GM19395 (cell line): ENCODE results near the gene SNTB2.

Experiments used
- ATAC-seq: cut with Tn5 transposase; IDR thresholded peaks from one replicate; pipeline ENCODE4 v1.9.1; 2021; ENCODE audit warnings: mild to moderate bottlenecking, moderate library complexity; ENCODE audit not compliant: unreplicated experiment

SNTB2 gene

DNA sequence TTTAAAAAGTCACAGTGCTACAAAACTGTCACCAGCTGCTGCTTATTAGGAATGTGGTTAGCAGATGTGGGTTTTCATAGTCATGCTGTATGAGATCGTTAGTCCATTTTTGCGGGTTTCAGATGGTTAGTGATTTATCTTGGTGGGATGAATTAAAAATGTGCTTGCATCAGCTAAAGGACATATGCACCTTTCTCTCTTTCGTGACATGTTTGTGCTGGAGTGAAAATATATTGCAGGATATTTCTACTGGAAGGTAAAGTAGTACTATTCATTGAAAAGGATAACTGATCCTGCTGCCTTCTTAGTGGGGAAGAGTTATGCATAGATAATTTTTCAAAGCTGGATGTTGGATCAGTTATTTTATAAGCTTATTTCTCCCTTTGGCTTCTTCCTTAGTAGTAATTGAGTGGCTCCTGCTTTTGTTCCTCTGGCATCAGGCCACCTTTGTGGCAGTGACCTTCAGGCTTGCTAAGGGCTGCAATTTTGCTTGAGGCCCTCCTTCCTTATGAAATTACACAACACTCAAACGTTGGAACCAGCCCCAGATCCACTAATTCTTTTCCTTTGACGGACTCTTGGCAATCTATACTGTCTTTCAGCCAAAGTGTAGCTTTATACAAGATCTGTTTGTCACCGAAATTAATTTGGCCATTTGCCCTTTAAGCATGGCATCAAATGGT is 7.5 kb upstream of the SNTB2 start:
- no peak for ATAC-seq

DNA sequence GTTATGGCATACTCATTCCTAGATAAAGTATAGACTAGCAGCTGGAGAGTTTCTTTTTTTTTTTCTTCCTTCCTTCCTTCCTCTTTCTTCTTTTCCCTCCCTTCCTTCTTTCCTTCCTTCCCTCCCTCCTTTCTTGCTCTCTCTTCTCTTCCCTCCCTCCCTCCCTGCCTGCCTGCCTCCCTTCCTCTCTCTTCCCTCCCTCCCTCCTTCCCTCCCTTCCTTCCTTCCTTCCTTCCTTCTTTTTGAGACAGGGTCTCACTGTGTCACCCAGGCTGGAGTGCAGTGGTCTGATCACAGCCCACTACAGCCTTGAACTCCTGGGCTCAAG is 7.0 kb upstream of the SNTB2 start:
- no peak for ATAC-seq

DNA sequence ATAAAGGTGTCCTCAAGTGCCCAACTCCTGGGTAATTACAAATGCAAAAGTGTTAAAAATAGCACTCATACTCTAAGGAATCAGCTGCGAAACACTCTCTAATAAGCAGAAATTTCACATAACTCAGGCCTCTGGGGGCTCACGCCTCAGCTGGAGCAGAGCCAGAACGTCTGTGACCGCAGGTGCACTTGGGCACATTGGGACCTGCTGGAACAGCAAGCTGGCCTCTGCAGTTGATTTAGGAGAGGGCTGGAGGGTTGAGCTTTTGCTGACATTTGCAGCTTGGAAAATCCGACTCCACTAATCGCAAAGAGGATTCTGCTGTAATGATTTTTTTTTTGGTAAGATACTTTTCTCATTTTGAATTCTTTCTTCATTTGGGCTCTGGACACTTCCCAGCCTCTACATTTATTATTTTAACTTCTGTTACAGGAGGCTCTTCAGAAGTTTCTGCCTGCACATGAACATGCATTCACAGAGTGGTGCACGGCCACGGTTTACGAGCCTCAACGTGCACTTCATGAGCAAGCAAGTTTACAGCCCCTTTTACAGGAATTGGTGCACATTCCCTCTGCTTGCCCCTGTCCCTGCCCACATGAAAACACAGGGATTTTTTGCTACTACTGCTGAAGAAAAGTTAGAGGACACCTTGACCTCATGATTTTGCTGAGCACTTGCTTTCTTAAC is 4.1 kb upstream of the SNTB2 start:
- ATAC-seq: no peak

DNA sequence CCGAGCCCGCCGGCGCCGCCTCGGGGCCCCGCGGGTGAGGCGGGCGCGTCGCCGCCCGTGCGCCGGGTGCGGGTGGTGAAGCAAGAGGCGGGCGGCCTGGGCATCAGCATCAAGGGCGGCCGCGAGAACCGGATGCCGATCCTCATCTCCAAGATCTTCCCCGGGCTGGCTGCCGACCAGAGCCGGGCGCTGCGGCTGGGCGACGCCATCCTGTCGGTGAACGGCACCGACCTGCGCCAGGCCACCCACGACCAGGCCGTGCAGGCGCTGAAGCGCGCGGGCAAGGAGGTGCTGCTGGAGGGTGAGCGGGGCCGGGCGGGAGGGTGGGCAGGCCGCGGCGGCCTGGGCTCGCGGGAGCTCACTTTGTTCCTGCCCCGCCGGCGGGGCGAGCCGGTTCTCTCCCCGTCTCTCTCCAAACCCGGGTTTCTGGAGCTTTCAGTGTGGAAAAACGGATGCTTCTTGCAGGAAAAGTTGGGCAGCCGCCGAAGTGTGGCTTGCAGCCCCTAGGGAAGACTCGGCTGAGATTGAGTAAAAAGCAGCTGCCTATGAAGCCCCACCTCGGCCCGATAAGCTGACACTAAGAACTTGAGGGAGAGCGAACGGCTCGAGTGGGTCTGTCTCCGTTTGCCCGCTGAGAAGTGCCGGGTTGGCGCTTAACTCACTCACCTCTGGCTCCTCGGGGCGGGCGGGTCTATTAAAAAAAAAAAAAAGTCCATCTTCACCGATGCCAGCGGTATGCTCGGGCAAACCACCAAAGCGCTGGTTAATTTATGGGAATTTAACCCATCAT is 677 bp downstream of the SNTB2 start:
- ATAC-seq: peak; percentile 35

DNA sequence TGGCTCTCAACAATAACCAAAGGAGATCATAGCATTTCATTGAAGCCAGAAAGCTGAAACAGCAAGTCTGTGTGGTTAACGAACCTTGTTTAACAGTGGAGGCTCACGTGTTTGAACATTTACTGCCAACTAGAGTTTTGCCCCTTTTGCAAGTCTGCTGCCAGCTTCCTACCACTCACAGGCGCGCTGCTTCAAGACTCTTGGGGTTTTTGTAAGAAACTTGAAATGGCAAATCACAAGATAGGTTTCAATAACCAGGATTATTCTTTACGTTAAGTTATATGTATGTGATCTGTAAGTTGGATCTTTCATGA is 1.2 kb downstream of the SNTB2 start:
- no peak for ATAC-seq

DNA sequence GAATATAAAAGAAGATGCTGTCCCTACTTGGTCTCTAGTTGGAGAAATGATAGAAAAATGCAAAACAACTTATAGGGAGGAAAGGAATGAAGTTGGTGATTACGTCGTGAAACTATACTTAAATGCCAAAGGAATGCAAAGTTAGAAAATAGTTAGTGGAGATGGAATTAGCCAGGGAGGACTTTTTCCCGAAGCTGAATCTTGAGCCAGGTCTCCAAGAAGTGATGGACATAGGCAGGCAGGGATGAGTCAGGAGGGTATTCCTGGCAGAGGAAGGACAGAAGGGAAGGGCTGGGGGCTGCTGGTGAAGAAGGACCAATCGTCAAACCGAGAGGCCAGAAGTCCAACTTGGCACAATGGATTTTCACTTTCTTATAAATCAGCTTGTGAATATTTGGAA is 1.8 kb downstream of the SNTB2 start:
- no peak for ATAC-seq

DNA sequence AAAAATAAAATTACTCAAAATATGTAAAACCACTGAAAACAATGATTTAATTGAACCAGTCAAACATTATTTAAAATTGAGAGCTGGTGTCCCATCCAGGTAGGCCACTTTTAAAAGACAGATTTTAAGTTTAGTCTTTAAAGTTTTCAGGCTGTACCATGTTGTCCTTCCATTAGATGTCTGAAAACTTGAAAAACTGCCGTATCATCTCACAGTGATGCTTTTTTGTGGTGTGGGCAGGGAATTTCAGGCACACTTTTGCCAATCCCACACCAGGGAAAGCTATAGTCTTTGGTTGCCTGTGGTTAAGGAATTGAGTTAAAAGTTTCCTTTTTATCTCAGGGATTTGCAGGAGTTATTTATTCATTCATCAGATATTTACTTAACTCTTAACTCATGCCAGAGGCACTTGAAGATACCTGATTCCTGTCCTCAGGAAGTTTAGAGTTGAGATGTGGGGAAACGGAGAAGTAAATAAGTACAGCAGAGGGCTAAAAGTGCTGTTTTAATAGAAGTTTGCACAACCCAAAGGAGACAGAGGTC is 3.2 kb downstream of the SNTB2 start:
- ATAC-seq: no peak

DNA sequence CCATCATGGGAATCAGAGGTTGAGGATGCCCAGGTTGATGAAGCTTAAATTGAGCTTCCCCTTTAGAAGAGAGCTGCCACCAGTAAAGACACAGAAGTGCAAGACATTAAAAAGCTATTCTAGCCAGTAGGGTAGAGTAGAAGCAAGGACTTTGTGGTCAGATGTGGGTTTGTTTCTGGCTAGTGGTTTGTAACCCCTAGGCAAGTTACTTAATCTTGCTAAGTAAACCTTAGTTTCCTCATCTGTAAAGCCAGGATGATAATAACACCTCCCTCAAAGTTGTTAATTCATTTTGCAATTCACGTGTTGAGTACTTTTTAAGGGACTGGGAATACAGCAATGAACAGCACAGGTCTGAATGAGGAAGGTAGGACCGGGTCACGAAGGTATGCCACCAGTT is 3.6 kb downstream of the SNTB2 start:
- no peak for ATAC-seq

DNA sequence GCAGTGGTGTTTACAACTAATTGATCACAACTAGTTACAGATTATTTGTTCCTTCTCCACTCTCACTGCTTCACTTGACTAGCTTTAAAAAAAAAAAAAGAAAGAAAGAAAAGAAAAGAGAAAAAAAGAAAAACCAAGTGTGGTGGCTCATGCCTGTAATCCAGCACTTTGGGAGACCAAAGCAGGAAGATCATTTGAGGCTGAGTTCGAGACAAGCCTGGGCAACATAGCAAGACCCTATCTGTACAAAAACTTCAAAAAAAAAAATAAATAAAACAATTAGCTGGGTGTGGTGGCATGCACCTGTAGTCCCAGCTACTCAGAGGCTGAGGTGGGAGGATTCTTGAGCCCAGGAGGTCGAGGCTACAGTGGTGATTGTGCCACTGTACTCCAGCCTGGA is 4.2 kb downstream of the SNTB2 start:
- no peak for ATAC-seq

DNA sequence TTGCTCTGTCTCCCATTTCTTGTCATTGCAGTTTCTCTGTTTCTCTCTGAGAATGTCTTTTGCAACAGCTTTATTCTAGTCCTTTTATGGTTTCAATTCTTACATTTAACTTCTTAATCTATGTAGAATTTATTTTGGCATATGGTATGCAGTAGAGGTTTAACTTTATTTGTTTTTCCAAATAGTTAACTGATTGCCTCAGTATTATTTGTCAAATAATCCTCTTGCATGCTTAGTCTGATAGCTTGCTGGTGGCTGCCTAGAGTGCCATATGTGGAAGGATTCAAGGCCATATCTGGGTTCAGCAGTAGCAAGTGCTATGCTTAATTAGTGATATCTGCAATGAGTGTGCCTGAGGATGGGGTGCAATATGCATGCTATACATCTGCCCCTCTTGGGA is 6.9 kb downstream of the SNTB2 start:
- ATAC-seq: no peak

DNA sequence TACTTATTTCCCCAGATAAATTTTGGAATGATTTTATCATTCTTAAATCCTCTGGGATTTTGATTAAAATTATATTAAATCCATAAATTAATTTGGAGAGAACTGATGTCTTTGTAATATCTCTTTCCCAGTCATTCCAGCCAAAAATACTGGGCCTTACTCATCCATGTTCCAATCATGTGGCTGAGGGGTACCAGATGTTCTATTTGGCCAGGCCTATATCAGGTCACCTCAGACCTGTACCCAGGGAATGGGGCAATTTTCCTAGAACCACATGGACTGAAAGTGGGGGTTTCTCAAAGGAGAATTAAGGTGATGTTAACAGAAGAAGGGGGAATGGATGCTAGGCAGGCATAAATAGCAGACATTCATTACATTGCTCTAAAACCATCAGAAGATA is 7.5 kb downstream of the SNTB2 start:
- ATAC-seq: no peak

DNA sequence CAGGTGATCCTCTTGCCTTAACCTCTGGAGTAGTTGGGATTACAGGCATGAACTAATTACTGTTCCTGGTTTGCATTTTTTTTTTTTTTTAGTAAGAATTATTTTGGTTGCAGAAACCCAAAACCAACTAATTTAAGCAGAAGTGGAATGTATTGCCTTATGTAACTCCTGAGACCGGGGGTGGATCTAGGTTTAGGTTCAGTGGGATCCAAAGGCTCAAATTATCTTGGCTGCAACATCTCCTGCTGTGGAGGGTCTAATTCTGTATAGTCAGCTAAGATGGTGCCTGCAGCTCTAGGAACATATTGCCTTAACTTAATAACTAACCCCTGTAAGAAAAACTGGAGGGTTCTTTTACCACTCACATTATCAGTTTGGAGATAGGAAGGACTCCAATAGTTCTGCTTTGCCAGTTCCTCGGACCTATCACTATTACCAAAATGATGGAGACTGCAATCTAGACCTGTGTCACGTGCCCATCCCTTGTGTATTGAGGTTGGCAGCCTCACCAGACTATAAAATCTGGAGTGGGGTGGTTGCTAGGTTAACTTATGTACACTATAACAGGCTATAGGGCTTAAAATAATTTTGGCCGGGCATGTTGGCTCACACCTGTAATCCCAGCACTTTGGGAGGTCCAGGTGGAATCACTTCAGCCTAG is 8.5 kb downstream of the SNTB2 start:
- no peak for ATAC-seq

DNA sequence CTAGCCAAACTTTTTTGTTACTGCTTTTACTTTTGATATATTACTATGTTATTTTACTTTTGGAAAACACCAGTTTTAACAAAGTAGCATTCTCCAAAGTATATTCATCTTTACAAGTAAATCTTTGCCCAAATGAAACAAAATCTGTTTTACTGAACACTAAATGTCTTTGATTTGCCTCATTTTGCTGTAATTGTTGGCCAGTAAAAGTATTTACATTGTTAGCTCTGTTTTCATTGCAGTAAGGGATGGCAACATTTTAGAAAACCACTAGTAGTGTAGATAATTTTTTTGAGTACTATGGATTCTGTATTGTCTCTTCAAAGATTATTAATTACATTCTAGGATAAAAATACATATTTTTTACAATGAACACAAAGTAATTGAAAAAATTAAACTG is 10.6 kb downstream of the SNTB2 start:
- no peak for ATAC-seq

DNA sequence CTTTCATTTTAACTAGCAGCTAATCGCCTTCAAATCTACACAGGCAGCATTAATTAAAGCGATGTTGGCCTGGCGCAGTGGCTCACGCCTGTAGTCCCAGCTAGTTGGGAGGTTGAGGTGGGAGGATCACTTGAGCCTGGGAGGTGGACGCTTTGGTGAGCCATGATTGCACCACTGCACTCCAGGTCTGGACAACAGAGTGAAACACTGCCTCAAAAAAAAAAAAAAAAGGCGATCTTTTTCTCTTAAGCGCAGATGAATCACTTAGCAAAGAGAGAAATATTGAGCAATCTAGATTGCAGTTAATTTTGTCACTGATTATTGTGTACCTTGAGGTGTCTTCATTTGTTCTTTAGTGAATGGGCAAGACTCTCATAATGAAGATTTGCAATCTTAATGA is 12.4 kb downstream of the SNTB2 start:
- no peak for ATAC-seq

DNA sequence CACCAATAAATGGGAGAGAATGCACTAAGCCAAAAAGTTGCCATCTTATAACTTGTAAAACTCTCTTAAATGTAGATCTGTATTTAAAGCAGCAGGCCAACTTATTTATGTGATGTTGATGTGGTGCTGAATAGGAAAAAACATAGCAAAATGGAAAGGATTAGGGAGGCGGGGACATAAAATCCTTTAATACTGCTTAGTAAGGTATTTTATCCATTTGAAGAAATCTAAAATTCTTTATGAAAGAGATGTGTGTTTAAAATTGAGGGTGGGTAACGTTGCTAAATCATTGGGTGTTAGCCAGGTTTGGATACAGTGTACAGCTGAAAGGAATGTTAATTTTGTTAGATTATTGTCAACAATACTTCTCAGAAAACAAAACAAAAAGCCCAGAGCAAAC is 14.3 kb downstream of the SNTB2 start:
- ATAC-seq: no peak

DNA sequence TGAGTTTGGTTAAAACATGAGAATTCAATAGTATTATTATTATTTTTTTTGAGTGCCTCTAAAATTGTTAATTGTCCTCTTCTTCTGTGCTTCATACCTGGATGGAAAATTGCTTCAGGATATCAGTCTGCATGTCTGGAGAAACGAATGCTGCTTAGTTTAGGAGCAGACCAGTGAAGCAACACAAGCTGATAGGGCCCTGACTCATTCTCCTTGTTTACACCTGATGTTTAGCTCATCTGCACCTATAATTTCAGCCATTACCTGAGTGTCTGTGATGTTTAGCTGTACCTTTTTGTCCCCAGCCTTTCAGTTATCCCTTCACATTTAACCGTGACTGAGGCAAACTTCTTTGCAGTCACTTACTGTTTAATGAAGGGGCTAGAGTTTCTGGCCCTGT is 14.8 kb downstream of the SNTB2 start:
- ATAC-seq: no peak

DNA sequence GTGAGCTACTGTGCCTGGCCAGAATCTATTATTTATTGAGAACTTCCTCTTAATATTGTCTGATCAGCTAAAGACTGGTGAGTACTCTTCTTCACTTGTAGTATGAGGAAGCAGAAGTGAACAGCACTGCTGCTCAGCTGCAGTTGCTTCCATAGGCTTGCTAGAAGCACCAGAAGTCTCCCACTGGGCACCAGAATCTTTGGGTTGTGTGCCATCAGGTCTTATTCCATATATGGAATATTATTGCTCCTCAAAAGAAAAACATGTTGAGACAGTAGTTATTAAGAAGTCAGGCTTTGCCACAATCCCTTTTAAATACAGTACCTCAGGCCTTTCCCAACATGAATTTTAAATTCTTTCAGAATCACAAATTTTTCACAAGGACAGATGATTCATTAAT is 17.2 kb downstream of the SNTB2 start:
- ATAC-seq: no peak

DNA sequence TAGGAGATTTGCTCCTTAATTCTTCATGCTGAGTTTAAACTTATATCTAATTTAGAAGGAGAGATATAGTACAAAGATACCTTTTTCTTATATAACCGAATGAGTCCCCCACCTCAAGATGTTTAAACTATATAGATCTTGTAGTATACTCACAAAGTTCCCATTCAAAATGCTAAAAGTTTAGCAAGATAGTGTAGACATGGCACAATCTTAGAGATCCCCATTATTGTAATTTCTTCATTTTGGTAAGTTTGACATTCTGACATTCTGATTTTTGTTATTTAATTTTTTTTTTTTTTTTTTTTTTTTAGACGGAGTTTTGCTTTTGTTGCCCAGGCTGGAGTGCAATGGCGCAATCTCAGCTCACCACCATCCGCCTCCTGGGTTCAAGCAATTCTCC is 22.8 kb downstream of the SNTB2 start:
- ATAC-seq: no peak

DNA sequence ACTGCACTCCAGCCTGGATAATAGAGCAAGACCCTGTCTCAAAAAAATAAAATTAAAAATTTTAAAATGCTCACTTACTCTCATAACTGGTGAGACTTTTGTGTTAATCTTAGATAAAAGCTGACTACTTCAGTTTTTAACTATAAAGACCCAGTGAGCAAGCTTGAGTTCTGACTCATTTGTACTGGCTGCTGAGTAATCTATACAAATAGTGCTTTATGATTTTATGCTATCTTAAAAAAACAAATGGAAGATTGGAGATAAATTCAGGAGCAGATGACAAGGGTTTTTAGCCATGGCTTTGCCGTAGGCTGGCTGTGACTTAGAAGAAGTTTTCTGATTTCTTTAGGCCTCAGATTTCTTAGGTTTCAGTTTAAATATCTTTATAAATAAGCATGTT is 30.5 kb downstream of the SNTB2 start:
- no peak for ATAC-seq

DNA sequence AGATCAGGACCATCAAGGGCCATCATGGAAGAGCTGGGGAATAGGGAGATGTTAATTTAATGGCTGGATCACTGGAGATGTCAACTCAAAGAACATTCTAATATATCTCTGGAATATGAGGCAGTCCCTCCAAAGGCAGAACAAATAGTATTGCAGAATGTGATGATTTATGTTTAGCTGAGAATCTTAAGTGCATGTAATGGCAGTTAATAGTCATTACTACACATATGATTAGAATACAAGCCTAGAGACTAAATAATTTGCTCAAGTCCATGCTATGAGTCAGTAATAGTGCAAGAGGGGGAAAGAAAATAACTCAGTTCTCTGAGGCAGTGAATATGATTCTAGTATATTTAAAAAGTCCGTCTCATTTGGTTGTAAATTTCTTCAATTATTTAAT is 32.3 kb downstream of the SNTB2 start:
- ATAC-seq: no peak

DNA sequence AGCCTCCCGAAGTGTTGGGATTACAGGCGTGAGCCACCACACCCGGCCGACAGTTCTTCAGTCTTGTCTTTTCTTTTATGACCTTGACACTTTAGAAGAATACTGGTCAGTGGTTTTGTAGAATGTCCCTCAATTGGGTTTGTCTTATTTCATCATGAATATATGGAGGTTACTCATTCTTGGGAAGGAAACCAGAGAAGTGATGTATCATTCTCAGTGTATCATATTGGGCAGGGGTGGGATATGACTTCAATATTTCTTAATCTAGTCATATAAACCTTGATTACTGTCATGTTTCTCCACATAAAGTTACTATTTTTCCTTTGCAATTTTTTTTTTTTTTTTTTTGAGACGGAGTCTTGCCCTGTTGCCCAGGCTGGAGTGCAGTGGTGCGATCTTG is 36.9 kb downstream of the SNTB2 start:
- ATAC-seq: no peak

DNA sequence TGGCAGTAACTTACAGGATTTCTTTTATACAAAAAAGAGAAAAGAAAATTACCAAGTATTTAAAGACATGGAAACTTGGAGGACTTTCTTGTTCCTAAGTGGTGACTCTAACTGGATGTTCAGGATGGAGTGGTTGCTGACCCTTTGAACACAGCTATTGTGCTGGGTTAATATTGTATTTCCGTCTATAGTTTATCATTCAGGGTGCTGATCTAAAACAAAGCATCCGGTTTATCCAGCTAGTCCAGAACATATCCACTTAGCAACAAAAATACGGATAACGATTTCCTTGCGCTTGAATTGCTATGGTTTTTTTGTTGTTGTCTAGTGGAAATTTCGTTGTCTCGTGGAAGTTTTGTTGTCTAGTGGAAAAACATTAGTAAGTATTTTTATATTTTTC is 38.2 kb downstream of the SNTB2 start:
- no peak for ATAC-seq
